GM23338 (cell line): ENCODE results near the gene BCR. TPM values are rescaled to one million over a fixed set of nuclear protein-coding genes. Genes with fewer than 3 reads are reported as not detected.

ENCODE experiments used
- ATAC-seq: fragments of 200-7000 bp; cut with Tn5 transposase; 3 replicates; pipeline ENCODE4 v1.9.1; 2020
- DNase-seq: peaks from one replicate; pipeline ENCODE4 v3.0.0-alpha.2; 2015; ENCODE audit warnings: low spot score
- H2AFZ ChIP-seq: fragments of 200-600 bp; sonication (generic); 2 replicates; pipeline ENCODE4 v1.8.0; 2016; ENCODE audit warnings: antibody characterized with exemption, mild to moderate bottlenecking, moderate library complexity
- H3F3A ChIP-seq: fragments of 200-600 bp; sonication (generic); replicated peaks from 2 replicates; pipeline ENCODE4 v1.8.0; 2017; ENCODE audit warnings: antibody characterized with exemption, mixed run types, low read depth
- H3K27ac ChIP-seq: fragments of 200-600 bp; sonication (generic); 2 replicates; pipeline ENCODE4 v1.6.1; 2016; ENCODE audit warnings: low read depth
- H3K27me3 ChIP-seq: fragments of 200-600 bp; sonication (generic); 2 replicates; pipeline ENCODE4 v1.8.0; 2016; ENCODE audit warnings: mild to moderate bottlenecking, mixed run types, moderate library complexity; ENCODE audit not compliant: insufficient read depth
- H3K36me3 ChIP-seq: fragments of 200-600 bp; sonication (generic); 2 replicates; pipeline ENCODE4 v1.8.0; 2016; ENCODE audit warnings: mild to moderate bottlenecking; ENCODE audit not compliant: insufficient read depth
- H3K4me1 ChIP-seq: fragments of 200-600 bp; sonication (generic); 2 replicates; pipeline ENCODE4 v1.8.0; 2016; ENCODE audit warnings: mild to moderate bottlenecking, moderate library complexity; ENCODE audit not compliant: insufficient read depth
- H3K4me2 ChIP-seq: fragments of 200-600 bp; sonication (generic); 2 replicates; pipeline ENCODE4 v1.7.1; 2017; ENCODE audit warnings: mixed run types
- H3K4me3 ChIP-seq: fragments of 200-600 bp; sonication (generic); 2 replicates; pipeline ENCODE4 v1.6.1; 2016; ENCODE audit warnings: mixed run types
- H3K79me2 ChIP-seq: fragments of 200-600 bp; sonication (generic); replicated peaks from 2 replicates; pipeline ENCODE4 v1.8.0; 2017; ENCODE audit warnings: mild to moderate bottlenecking; ENCODE audit not compliant: insufficient read depth
- H3K9me2 ChIP-seq: fragments of 200-600 bp; sonication (generic); 2 replicates; pipeline ENCODE4 v1.8.0; 2017; ENCODE audit not compliant: insufficient read depth
- H4K20me1 ChIP-seq: fragments of 200-600 bp; sonication (generic); replicated peaks from 2 replicates; pipeline ENCODE4 v1.8.0; 2017; ENCODE audit warnings: mild to moderate bottlenecking; ENCODE audit not compliant: insufficient read depth
- H3K27ac Mint-ChIP-seq: 2 replicates; pipeline ENCODE4 v1.8.0; 2020; ENCODE audit warnings: inconsistent platforms, mild to moderate bottlenecking, moderate library complexity, mixed read lengths
- H3K27me3 Mint-ChIP-seq: 3 replicates; pipeline ENCODE4 v1.8.0; 2022; ENCODE audit warnings: low read depth, mild to moderate bottlenecking, moderate library complexity, mixed read lengths, inconsistent platforms; ENCODE audit not compliant: insufficient read depth, poor library complexity
- H3K36me3 Mint-ChIP-seq: 3 replicates; pipeline ENCODE4 v1.8.0; 2021; ENCODE audit warnings: low read depth, mild to moderate bottlenecking, inconsistent platforms, moderate library complexity, mixed read lengths
- H3K4me1 Mint-ChIP-seq: 3 replicates; pipeline ENCODE4 v1.8.0; 2020; ENCODE audit warnings: mild to moderate bottlenecking, inconsistent platforms, mixed read lengths
- H3K4me3 Mint-ChIP-seq: 3 replicates; pipeline ENCODE4 v1.8.0; 2021; ENCODE audit warnings: moderate library complexity, mild to moderate bottlenecking, inconsistent platforms, mixed read lengths
- H3K9me3 Mint-ChIP-seq: 3 replicates; pipeline ENCODE4 v1.8.0; 2020; ENCODE audit warnings: moderate library complexity, mild to moderate bottlenecking, inconsistent platforms, mixed read lengths
- CREB1 ChIP-seq: fragments of 250-450 bp; sonication (Bioruptor Pico); IDR thresholded peaks from 2 replicates; pipeline ENCODE4 v1.5.0; 2020; ENCODE audit warnings: low read depth, mild to moderate bottlenecking, moderate library complexity
- CTCF ChIP-seq, 2 experiments: fragments of 200-600 bp in 1 of 2; sonication (generic) in 1 of 2; conservative IDR thresholded peaks; 2 replicates each; pipeline versions ENCODE4 v1.5.1 to v1.6.1; 2016 to 2017; ENCODE audit warnings: antibody characterized with exemption in 2 of 2, low read depth in 2 of 2, mild to moderate bottlenecking in 2 of 2, moderate library complexity in 1 of 2
- ETS1 ChIP-seq: IDR thresholded peaks from 2 replicates; pipeline ENCODE4 v1.6.1; 2016; ENCODE audit warnings: antibody characterized with exemption
- EZH2 ChIP-seq: fragments of 200-600 bp; sonication (generic); IDR thresholded peaks from one replicate; pipeline ENCODE4 v1.8.0; 2017; ENCODE audit warnings: antibody characterized with exemption, mild to moderate bottlenecking, low read depth; ENCODE audit not compliant: unreplicated experiment
- EZH2phosphoT487 ChIP-seq: fragments of 200-600 bp; sonication (generic); IDR thresholded peaks from one replicate; pipeline ENCODE4 v1.8.1; 2018; ENCODE audit warnings: antibody characterized with exemption; ENCODE audit not compliant: unreplicated experiment
- JUNB ChIP-seq: IDR thresholded peaks from one replicate; pipeline ENCODE4 v1.6.1; 2016; ENCODE audit warnings: antibody characterized with exemption; ENCODE audit not compliant: unreplicated experiment
- NANOG ChIP-seq: IDR thresholded peaks from 2 replicates; pipeline ENCODE4 v1.6.1; 2016; ENCODE audit warnings: antibody characterized with exemption, borderline replicate concordance
- POLR2AphosphoS5 ChIP-seq: IDR thresholded peaks from 2 replicates; pipeline ENCODE4 v1.6.1; 2016; ENCODE audit warnings: antibody characterized with exemption, low read depth
- REST ChIP-seq: IDR thresholded peaks from one replicate; pipeline ENCODE4 v1.6.1; 2018; ENCODE audit warnings: antibody characterized with exemption; ENCODE audit not compliant: unreplicated experiment
- STAT1 ChIP-seq: IDR thresholded peaks from one replicate; pipeline ENCODE4 v1.6.1; 2016; ENCODE audit warnings: antibody characterized with exemption; ENCODE audit not compliant: unreplicated experiment
- ZNF114 ChIP-seq: fragments of 250-450 bp; sonication (Bioruptor Pico); IDR thresholded peaks from 2 replicates; pipeline ENCODE4 v1.5.0; 2020; ENCODE audit warnings: mild to moderate bottlenecking, moderate library complexity
- ZNF331 ChIP-seq: fragments of 250-450 bp; sonication (Bioruptor Pico); IDR thresholded peaks from 2 replicates; pipeline ENCODE4 v1.5.0; 2020; ENCODE audit warnings: low read depth, mild to moderate bottlenecking, moderate library complexity
- ZNF462 ChIP-seq: fragments of 250-450 bp; sonication (Bioruptor Pico); IDR thresholded peaks from 2 replicates; pipeline ENCODE4 v1.5.0; 2020; ENCODE audit warnings: mild to moderate bottlenecking, moderate library complexity
- polyA plus RNA-seq: library from polyadenylated mRNA; unstranded; fragments of >200 nt; fragmentation: Nextera tagmentation; extraction: Ambion mirVana; gene quantifications from 2 replicates; pipeline ENCODE4 v1.2.1, GENCODE V29; 2016
- total RNA-seq: library from RNA; depleted of rRNA; stranded (reverse); fragments of >200 nt; shearing (Covaris generic); gene quantifications from 2 replicates; pipeline ENCODE4 v1.2.3, GENCODE V29; 2014

Gene BCR
- total and polyA plus RNA-seq, 2 experiments from 2014 or later, result 17.7 to 121 TPM

- peak; percentile 76 for DNase-seq
- Histone ChIP-seq H3K9me2 (no peaks in the 10 kb centered on the region), H2AFZ (no peak overlapping the region), H3K27ac (peak overlapping the region; percentile 96), H3K36me3 (peaks cover 10% of the 10 kb centered on the region; the same call in 1 of the 2 replicates), H3F3A (peaks cover 15% of the 10 kb centered on the region; the same call in 1 of the 2 replicates), H3K79me2 (peaks cover 100% of the 10 kb centered on the region), H3K4me1 (peaks cover 61% of the 10 kb centered on the region), H4K20me1 (peaks cover 1% of the 10 kb centered on the region; the same call in 1 of the 2 replicates), H3K27me3 (no peaks in the 10 kb centered on the region), H3K4me3 (peak overlapping the region; percentile 27; the same call in 1 of the 2 replicates), H3K4me2 (peak overlapping the region; percentile 68)
- peaks cover 35% of the 10 kb centered on the region for H3K9me3 Mint-ChIP-seq
- H3K27ac Mint-ChIP-seq, result peak overlapping the region; percentile 75
- H3K27me3 Mint-ChIP-seq, result peaks cover 14% of the 10 kb centered on the region
- H3K4me1 Mint-ChIP-seq, result peaks cover 65% of the 10 kb centered on the region
- peak overlapping the region; percentile 11 for H3K4me3 Mint-ChIP-seq
- TF ChIP-seq CTCF (conservative IDR thresholded peaks at IDR 0.05; ENCODE audit: low read depth in 2 of 2) (no peak), NANOG (no peak), STAT1 (no peak), ZNF114 (CRISPR knock-in tag) (no peak), EZH2phosphoT487 (no peak), CREB1 (CRISPR knock-in tag) (0 out of 2 replicates have a peak, but pooled peaks have one; percentile 18), JUNB (no peak), REST (no peak), POLR2AphosphoS5 (no peak), EZH2 (no peak), ZNF331 (CRISPR knock-in tag) (no peak), ETS1 (no peak), ZNF462 (CRISPR knock-in tag) (peak; percentile 91)
- peaks cover 46% of the 10 kb centered on the region for H3K36me3 Mint-ChIP-seq
- ATAC-seq, result peak; percentile 87
Measured at GRCh38 chr22:23230348-23231068, 50.2 kb downstream of the BCR start.
